Nephron (organoid): ENCODE measurements around the gene HYAL3.

Experiments used
- H3K27ac Mint-ChIP-seq, 3 experiments: 2 replicates each; pipeline ENCODE4 v1.8.0; 2020; ENCODE audit warnings: mixed read lengths in 3 of 3, mild to moderate bottlenecking in 2 of 3, moderate library complexity in 1 of 3
- H3K27me3 Mint-ChIP-seq: 2 replicates; pipeline ENCODE4 v1.8.0; 2021; ENCODE audit warnings: low read depth, mild to moderate bottlenecking, moderate library complexity, mixed read lengths
- H3K36me3 Mint-ChIP-seq: 2 replicates; pipeline ENCODE4 v1.8.0; 2020; ENCODE audit warnings: low read depth, mixed read lengths
- H3K4me1 Mint-ChIP-seq: 2 replicates; pipeline ENCODE4 v1.8.0; 2020; ENCODE audit warnings: mixed read lengths
- H3K4me3 Mint-ChIP-seq, 3 experiments: 2 replicates each; pipeline ENCODE4 v1.8.0; 2020; ENCODE audit warnings: mild to moderate bottlenecking in 3 of 3, mixed read lengths in 3 of 3, moderate library complexity in 2 of 3
- H3K9me3 Mint-ChIP-seq: 2 replicates; pipeline ENCODE4 v1.8.0; 2020; ENCODE audit warnings: mixed read lengths
- TF ChIP-seq, protein P1 (sequence below), 3 experiments: fragments of 200-600 bp; sonication (generic); IDR thresholded peaks; one replicate each; pipeline ENCODE4 v1.5.0; 2021; ENCODE audit warnings: antibody characterized with exemption in 3 of 3; ENCODE audit not compliant: unreplicated experiment in 3 of 3

The HYAL3 gene

GRCh38 chr3:50339485-50340146 is 40.4 kb upstream of the HYAL3 start:
- TF ChIP-seq, protein P1, sequence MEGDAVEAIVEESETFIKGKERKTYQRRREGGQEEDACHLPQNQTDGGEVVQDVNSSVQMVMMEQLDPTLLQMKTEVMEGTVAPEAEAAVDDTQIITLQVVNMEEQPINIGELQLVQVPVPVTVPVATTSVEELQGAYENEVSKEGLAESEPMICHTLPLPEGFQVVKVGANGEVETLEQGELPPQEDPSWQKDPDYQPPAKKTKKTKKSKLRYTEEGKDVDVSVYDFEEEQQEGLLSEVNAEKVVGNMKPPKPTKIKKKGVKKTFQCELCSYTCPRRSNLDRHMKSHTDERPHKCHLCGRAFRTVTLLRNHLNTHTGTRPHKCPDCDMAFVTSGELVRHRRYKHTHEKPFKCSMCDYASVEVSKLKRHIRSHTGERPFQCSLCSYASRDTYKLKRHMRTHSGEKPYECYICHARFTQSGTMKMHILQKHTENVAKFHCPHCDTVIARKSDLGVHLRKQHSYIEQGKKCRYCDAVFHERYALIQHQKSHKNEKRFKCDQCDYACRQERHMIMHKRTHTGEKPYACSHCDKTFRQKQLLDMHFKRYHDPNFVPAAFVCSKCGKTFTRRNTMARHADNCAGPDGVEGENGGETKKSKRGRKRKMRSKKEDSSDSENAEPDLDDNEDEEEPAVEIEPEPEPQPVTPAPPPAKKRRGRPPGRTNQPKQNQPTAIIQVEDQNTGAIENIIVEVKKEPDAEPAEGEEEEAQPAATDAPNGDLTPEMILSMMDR (IDR thresholded peaks at IDR 0.05; ENCODE audit: unreplicated experiment in 3 of 3), result no peak
- peaks cover 52% of the 10 kb centered on the region for H3K27me3 Mint-ChIP-seq
- no peaks in the 10 kb centered on the region for H3K36me3 Mint-ChIP-seq
- peak overlapping the region; percentile 34 to 96 (median 86) for H3K27ac Mint-ChIP-seq
- peaks cover 34% of the 10 kb centered on the region for H3K4me1 Mint-ChIP-seq
- no peaks in the 10 kb centered on the region for H3K9me3 Mint-ChIP-seq
- H3K4me3 Mint-ChIP-seq, result peak overlapping the region; percentile 81 to 94 (median 89)

DNA sequence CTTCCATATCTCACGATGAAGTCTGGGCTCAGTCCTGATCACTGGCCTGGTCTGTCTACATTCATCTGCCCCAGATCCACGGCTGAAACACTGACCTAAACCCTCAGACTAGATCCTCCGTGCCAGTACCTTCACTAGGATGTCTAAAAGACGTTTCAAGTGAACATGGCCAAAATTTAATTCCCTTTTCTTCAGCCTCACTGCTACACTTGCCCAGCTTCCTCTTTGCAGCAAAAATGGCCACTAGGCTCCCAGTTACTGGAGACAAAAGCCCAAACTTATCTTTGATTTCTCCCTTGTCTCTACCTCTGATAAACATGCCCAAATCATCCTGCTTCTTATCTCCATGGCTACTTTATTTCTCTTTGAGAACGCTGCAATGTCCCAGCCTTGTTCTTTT is 39.8 kb upstream of the HYAL3 start:
- Mint-ChIP-seq H3K36me3 (no peaks in the 10 kb centered on the region), H3K4me1 (peaks cover 41% of the 10 kb centered on the region), H3K27me3 (peaks cover 47% of the 10 kb centered on the region), H3K4me3 (peak overlapping the region; percentile 89 to 95 (median 94)), H3K9me3 (no peaks in the 10 kb centered on the region), H3K27ac (peak overlapping the region; percentile 86 to 97 (median 96))
- TF ChIP-seq, protein P1 (IDR thresholded peaks at IDR 0.05; ENCODE audit: unreplicated experiment in 3 of 3), result no peak

GRCh38 chr3:50337175-50337861 is 38.1 kb upstream of the HYAL3 start:
- Mint-ChIP-seq H3K4me3 (peak overlapping the region; percentile 89 to 95 (median 94)), H3K27ac (peak overlapping the region; percentile 86 to 97 (median 96)), H3K27me3 (peaks cover 35% of the 10 kb centered on the region), H3K9me3 (no peaks in the 10 kb centered on the region), H3K4me1 (peaks cover 44% of the 10 kb centered on the region), H3K36me3 (no peaks in the 10 kb centered on the region)
- TF ChIP-seq, protein P1 (IDR thresholded peaks at IDR 0.05; ENCODE audit: unreplicated experiment in 3 of 3), result no peak

GRCh38 chr3:50336452-50337174 is 37.4 kb upstream of the HYAL3 start:
- Mint-ChIP-seq H3K4me3 (peak overlapping the region; percentile 89 to 95 (median 94)), H3K9me3 (no peaks in the 10 kb centered on the region), H3K36me3 (no peaks in the 10 kb centered on the region), H3K4me1 (peaks cover 44% of the 10 kb centered on the region), H3K27me3 (peaks cover 28% of the 10 kb centered on the region), H3K27ac (peak overlapping the region; percentile 86 to 96 (median 90))
- TF ChIP-seq, protein P1 (IDR thresholded peaks at IDR 0.05; ENCODE audit: unreplicated experiment in 3 of 3), result no peak

GRCh38 chr3:50334339-50335075 is 35.3 kb upstream of the HYAL3 start:
- H3K36me3 Mint-ChIP-seq, result peaks cover 10% of the 10 kb centered on the region
- peaks cover 8% of the 10 kb centered on the region for H3K27me3 Mint-ChIP-seq
- peaks cover 38% of the 10 kb centered on the region for H3K4me1 Mint-ChIP-seq
- TF ChIP-seq, protein P1 (IDR thresholded peaks at IDR 0.05; ENCODE audit: unreplicated experiment in 3 of 3), result no peak
- peak overlapping the region in 1 of 3 experiments; percentile 39 for H3K27ac Mint-ChIP-seq
- H3K9me3 Mint-ChIP-seq, result no peaks in the 10 kb centered on the region
- H3K4me3 Mint-ChIP-seq, result peak overlapping the region; percentile 67 to 80 (median 74)
